Measurements from ENCODE around the gene PIGS.

The PIGS gene

GRCh38 chr17:28599311-28600184, 28.2 kb upstream of the PIGS start:
- Histone ChIP-seq H3K27ac (ENCODE audit: low read length) (no peak overlapping the region), H3K4me3 (ENCODE audit: low read length) (peak overlapping the region; percentile 87), H3K9ac (ENCODE audit: low read depth, low read length) (peak overlapping the region; percentile 80; the same call in 1 of the 2 replicates), H3K36me3 (ENCODE audit: insufficient read depth, low read depth, low read length) (peaks cover 12% of the 10 kb centered on the region), H3K4me1 (ENCODE audit: insufficient read depth, low read length) (no peaks in the 10 kb centered on the region), H3K27me3 (ENCODE audit: insufficient read depth, low read length) (no peaks in the 10 kb centered on the region), H3K9me3 (ENCODE audit: insufficient read depth, low read depth, low read length) (no peaks in the 10 kb centered on the region)

GRCh38 chr17:28598799-28599310, 27.5 kb upstream of the PIGS start, which contains the start of gene SPAG5:
Gene SPAG5 (minus strand): TSS chr17:28599025. CDS start chr17:28598946, 79 bp downstream.
- H3K4me1 ChIP-seq (ENCODE audit: insufficient read depth, low read length), result no peaks in the 10 kb centered on the region
- no peaks in the 10 kb centered on the region for H3K9me3 ChIP-seq (ENCODE audit: insufficient read depth, low read depth, low read length)
- H3K27me3 ChIP-seq (ENCODE audit: insufficient read depth, low read length), result no peaks in the 10 kb centered on the region
- H3K9ac ChIP-seq (ENCODE audit: low read depth, low read length), result peak within 1 kb of the TSS; percentile 94
- H3K27ac ChIP-seq (ENCODE audit: low read length), result peak within 1 kb of the TSS; percentile 88
- H3K36me3 ChIP-seq (ENCODE audit: insufficient read depth, low read depth, low read length), result peaks cover 15% of the 10 kb centered on the region
- H3K4me3 ChIP-seq (ENCODE audit: low read length), result peak within 1 kb of the TSS; percentile 87

DNA sequence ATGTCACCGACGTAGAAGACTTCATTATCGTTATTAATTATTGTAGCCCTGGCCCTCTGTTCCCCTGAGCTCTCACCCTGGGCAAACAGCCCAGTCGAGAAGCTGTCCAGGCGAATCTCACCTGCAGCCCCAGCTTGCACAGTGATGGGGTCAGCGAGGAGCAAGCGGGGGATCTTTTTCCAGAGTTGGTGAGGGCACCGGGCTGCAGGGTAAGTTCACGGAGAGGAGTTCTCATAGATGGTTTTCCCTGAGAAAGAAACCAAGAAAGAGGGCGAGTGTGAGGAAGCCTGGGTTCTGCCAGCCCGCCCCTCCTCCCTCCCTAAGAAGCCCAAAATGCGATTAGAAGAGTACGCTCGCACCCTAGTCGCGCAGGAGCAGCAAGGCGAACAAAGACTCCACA, 27.1 kb upstream of the PIGS start:
- Histone ChIP-seq H3K27me3 (ENCODE audit: insufficient read depth, low read length) (no peaks in the 10 kb centered on the region), H3K27ac (ENCODE audit: low read length) (peak overlapping the region; percentile 88), H3K4me1 (ENCODE audit: insufficient read depth, low read length) (no peaks in the 10 kb centered on the region), H3K9ac (ENCODE audit: low read depth, low read length) (peak overlapping the region; percentile 94), H3K36me3 (ENCODE audit: insufficient read depth, low read depth, low read length) (peaks cover 18% of the 10 kb centered on the region), H3K4me3 (ENCODE audit: low read length) (peak overlapping the region; percentile 87), H3K9me3 (ENCODE audit: insufficient read depth, low read depth, low read length) (no peaks in the 10 kb centered on the region)

DNA sequence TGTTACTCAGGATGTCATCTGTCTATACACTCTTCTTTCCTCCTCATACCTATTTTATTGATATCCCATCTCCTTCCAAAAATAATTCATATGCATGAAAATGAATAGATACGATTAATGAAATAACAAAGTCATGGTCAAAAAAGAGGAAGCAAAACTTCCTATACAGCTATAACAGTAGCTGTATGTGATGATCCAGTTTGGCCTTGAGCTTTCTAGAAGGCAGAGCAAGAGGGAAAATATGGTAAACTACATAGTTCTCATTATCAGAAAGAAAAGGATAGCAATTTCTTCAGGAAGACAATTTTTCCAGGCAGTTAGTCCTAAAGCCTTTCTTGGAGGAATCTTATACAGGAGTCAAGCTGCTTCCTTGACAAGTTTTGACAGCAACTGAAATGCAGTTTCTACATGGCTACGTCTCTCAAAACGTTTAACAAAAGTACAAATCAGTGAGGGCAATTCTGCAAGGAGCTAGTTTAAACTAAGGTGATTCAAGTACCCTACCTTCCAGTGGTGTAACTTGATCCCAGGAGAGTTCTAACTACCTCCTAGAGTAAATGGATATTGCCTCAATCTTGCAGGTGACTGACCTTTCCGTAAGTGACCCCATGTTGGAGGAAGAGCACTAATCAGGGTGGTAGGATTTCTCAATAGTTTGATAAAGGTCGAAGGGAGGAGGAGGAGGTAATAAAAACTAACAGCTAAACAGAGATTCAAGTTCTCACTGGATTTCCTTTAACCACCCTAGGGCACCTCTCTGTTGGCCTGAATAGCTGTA, 26.5 kb upstream of the PIGS start:
- Histone ChIP-seq H3K9me3 (ENCODE audit: insufficient read depth, low read depth, low read length) (no peaks in the 10 kb centered on the region), H3K9ac (ENCODE audit: low read depth, low read length) (peak overlapping the region; percentile 94), H3K36me3 (ENCODE audit: insufficient read depth, low read depth, low read length) (peaks cover 23% of the 10 kb centered on the region), H3K27me3 (ENCODE audit: insufficient read depth, low read length) (no peaks in the 10 kb centered on the region), H3K27ac (ENCODE audit: low read length) (peak overlapping the region; percentile 88), H3K4me1 (ENCODE audit: insufficient read depth, low read length) (no peaks in the 10 kb centered on the region), H3K4me3 (ENCODE audit: low read length) (peak overlapping the region; percentile 87)

GRCh38 chr17:28592260-28592659, 20.9 kb upstream of the PIGS start:
- peaks cover 72% of the 10 kb centered on the region for H3K36me3 ChIP-seq (ENCODE audit: insufficient read depth, low read depth, low read length)
- no peak overlapping the region for H3K9ac ChIP-seq (ENCODE audit: low read depth, low read length)
- H3K27me3 ChIP-seq (ENCODE audit: insufficient read depth, low read length), result no peaks in the 10 kb centered on the region

DNA sequence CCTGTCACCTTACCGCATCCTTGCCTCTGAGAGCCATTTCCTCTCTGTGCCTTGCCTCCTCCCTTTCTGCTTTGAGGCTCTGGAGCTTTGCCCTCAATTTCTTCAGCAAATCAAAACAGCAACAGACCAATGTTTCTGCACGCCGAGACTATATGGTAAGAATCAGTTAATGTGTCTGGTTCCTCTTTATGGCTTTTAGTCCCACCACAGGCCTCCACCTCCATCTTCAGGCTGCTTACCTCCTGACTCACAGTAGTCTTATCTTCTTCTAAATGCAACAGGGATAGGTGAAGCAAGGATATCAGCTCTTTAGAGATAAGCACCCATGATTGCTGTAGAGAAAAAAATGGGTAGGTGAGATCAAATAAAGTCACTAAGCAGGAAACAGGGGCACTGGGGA, 14.5 kb upstream of the PIGS start:
- no peaks in the 10 kb centered on the region for H3K27me3 ChIP-seq (ENCODE audit: insufficient read depth, low read length)
- no peaks in the 10 kb centered on the region for H3K9me3 ChIP-seq (ENCODE audit: insufficient read depth, low read depth, low read length)
- H3K27ac ChIP-seq (ENCODE audit: low read length), result no peak overlapping the region
- peaks cover 92% of the 10 kb centered on the region for H3K36me3 ChIP-seq (ENCODE audit: insufficient read depth, low read depth, low read length)
- H3K9ac ChIP-seq (ENCODE audit: low read depth, low read length), result no peak overlapping the region
- H3K4me3 ChIP-seq (ENCODE audit: low read length), result no peak overlapping the region
- no peaks in the 10 kb centered on the region for H3K4me1 ChIP-seq (ENCODE audit: insufficient read depth, low read length)

More at GRCh38 chr17:28592260-28592659, 20.9 kb upstream of the PIGS start:
- Histone ChIP-seq H3K27ac (ENCODE audit: low read length) (no peak overlapping the region), H3K9me3 (ENCODE audit: insufficient read depth, low read depth, low read length) (no peaks in the 10 kb centered on the region), H3K4me1 (ENCODE audit: insufficient read depth, low read length) (no peaks in the 10 kb centered on the region), H3K4me3 (ENCODE audit: low read length) (no peak overlapping the region)

DNA sequence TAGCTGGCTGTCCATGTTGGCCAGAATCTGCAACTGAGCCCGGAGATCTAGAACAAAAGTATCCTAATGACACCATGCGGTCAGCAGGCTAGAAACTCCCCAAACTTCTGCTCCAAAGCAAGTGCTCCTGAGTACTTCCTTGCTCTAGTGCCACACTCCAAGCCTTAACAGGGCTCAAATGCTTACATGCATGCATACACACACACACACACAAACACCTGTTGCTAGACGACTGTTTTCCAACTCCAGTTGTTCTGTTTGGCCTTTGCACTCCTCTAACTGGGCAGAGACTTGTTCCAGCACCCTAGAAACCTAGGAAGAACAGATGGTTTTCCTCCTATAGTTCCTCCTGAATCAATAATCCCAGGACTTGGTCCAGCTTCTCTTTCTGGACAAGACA, 13.1 kb upstream of the PIGS start:
- H3K36me3 ChIP-seq (ENCODE audit: insufficient read depth, low read depth, low read length), result peaks cover 93% of the 10 kb centered on the region
- H3K4me1 ChIP-seq (ENCODE audit: insufficient read depth, low read length), result no peaks in the 10 kb centered on the region
- no peaks in the 10 kb centered on the region for H3K9me3 ChIP-seq (ENCODE audit: insufficient read depth, low read depth, low read length)
- no peak overlapping the region for H3K27ac ChIP-seq (ENCODE audit: low read length)
- H3K27me3 ChIP-seq (ENCODE audit: insufficient read depth, low read length), result no peaks in the 10 kb centered on the region
- no peak overlapping the region for H3K4me3 ChIP-seq (ENCODE audit: low read length)
- no peak overlapping the region for H3K9ac ChIP-seq (ENCODE audit: low read depth, low read length)

- Histone ChIP-seq H3K9ac (ENCODE audit: low read depth, low read length) (no peak overlapping the region), H3K27me3 (ENCODE audit: insufficient read depth, low read length) (no peaks in the 10 kb centered on the region), H3K9me3 (ENCODE audit: insufficient read depth, low read depth, low read length) (no peaks in the 10 kb centered on the region), H3K4me3 (ENCODE audit: low read length) (no peak overlapping the region), H3K4me1 (ENCODE audit: insufficient read depth, low read length) (no peaks in the 10 kb centered on the region), H3K27ac (ENCODE audit: low read length) (no peak overlapping the region), H3K36me3 (ENCODE audit: insufficient read depth, low read depth, low read length) (peaks cover 94% of the 10 kb centered on the region)
These were observed 11.2 kb upstream of the PIGS start for GRCh38 chr17:28582513-28582912.

DNA sequence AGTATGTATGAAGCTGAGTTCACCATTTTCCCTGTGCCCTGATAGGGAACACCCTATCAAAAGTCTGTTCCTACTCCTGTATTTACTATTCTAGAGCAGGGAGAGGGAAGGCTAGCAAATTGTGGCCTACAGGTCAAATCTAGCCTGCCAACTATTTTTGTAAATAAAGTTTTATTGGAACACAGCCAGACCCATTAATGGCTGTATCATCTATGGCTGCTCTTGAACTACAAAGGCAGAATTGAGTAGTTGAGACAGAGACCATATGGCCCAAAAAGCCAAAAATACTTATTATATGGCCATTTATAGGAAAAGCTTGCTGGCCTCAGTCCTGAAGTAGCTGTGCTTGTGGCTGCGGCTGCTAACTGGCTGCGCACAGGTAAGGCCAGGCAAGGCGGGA, 9.6 kb upstream of the PIGS start:
- H3K4me1 ChIP-seq (ENCODE audit: insufficient read depth, low read length), result peaks cover 5% of the 10 kb centered on the region; the same call in 1 of the 2 replicates
- H3K9me3 ChIP-seq (ENCODE audit: insufficient read depth, low read depth, low read length), result no peaks in the 10 kb centered on the region
- H3K36me3 ChIP-seq (ENCODE audit: insufficient read depth, low read depth, low read length), result peaks cover 85% of the 10 kb centered on the region
- H3K27ac ChIP-seq (ENCODE audit: low read length), result no peak overlapping the region
- H3K4me3 ChIP-seq (ENCODE audit: low read length), result no peak overlapping the region
- H3K27me3 ChIP-seq (ENCODE audit: insufficient read depth, low read length), result peaks cover 2% of the 10 kb centered on the region
- H3K9ac ChIP-seq (ENCODE audit: low read depth, low read length), result no peak overlapping the region

DNA sequence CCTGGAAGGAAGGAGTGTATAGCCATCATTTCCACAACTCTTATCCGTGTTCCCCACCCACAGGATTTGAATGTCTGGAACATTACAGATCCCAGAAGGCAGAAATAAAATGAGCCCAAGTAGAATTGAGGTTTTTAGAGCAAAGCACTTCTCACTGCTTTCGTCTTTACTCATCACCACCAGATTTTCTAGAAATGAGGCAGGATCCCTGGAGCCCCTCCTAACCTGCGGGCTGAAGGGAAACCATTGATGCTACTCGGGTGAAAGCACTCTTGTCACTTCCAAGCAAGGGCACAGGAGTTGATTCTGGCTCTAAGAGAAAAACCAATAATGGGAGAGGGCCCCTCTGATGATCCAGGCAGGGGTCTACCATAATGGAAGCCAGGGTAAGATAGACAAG, 8.2 kb upstream of the PIGS start:
- no peak overlapping the region for H3K9ac ChIP-seq (ENCODE audit: low read depth, low read length)
- no peak overlapping the region for H3K4me3 ChIP-seq (ENCODE audit: low read length)
- H3K27me3 ChIP-seq (ENCODE audit: insufficient read depth, low read length), result peaks cover 8% of the 10 kb centered on the region
- H3K9me3 ChIP-seq (ENCODE audit: insufficient read depth, low read depth, low read length), result no peaks in the 10 kb centered on the region
- peaks cover 5% of the 10 kb centered on the region; the same call in 1 of the 2 replicates for H3K4me1 ChIP-seq (ENCODE audit: insufficient read depth, low read length)
- peaks cover 70% of the 10 kb centered on the region for H3K36me3 ChIP-seq (ENCODE audit: insufficient read depth, low read depth, low read length)
- no peak overlapping the region for H3K27ac ChIP-seq (ENCODE audit: low read length)

DNA sequence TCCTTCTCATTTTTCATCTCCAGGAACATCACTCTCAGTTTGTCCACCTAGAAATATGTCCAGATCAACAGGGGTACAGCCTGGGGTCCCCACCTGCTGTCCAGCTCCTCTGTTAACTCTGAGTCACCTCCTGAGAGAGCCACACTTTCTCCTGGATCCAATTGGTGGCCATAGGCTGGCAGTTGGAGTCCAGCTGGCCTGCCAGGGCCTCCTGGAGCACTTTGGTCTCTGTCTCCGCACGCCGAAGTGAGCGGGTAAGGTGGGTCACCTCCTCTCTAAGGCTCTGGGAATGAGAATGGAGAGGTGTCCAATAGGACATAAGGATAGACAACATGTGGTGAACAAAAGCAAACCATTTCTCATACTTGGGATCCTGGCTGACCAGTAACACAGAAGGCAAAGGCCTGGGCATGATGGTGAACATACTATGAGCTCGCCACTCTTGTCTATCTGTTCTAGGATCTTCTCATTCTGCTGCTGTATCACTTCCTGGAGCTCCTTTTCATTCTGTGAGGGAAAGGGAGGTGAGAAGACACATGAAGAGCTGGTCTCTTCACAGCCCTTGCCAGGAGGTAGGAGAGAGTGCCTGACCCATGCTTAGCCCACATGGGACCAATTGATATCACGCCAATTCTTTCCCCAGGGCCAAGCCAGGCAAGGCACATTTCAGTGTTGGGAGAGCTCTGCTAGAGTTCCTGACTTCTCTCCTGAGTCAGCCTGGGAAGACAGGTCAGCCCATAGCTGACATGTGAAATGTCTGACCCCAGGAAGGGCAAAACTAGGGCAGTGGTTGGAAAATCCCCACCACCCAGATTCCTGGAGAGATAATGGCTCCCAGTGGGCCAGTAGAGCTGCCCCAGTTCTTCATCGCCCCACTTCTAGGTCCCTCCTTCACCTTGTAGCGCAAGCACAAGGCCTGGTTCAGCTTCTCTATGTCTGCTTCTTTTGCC, 7.2 kb upstream of the PIGS start:
- Histone ChIP-seq H3K4me1 (ENCODE audit: insufficient read depth, low read length) (peaks cover 5% of the 10 kb centered on the region; the same call in 1 of the 2 replicates), H3K36me3 (ENCODE audit: insufficient read depth, low read depth, low read length) (peaks cover 68% of the 10 kb centered on the region), H3K27me3 (ENCODE audit: insufficient read depth, low read length) (peaks cover 8% of the 10 kb centered on the region), H3K9me3 (ENCODE audit: insufficient read depth, low read depth, low read length) (no peaks in the 10 kb centered on the region), H3K27ac (ENCODE audit: low read length) (no peak overlapping the region), H3K4me3 (ENCODE audit: low read length) (no peak overlapping the region), H3K9ac (ENCODE audit: low read depth, low read length) (no peak overlapping the region)

All from iPS-20b (cell line).